CD4-positive, alpha-beta T cell treated with Interleukin-17A for 4 hours (primary cell): Measurements from ENCODE around the gene SERPINB8.
A peak's percentile ranks its signal among the peaks of the same experiment; 100 is the strongest.
"Not testable (repeated sequence)": the region's sequence is repeated elsewhere in the genome, so short reads cannot be mapped to it uniquely, and the experiment has no call there.

Experiments
- DNase-seq: peaks from one replicate; pipeline ENCODE4 v3.0.0-alpha.2; 2020; ENCODE audit warnings: mixed read lengths

The SERPINB8 gene

GRCh38 chr18:63969942-63970808 is at the start of gene SERPINB8:
Gene SERPINB8, plus strand, starts transcription at chr18:63970081. Its CDS starts 8,228 bp downstream, at chr18:63978309.
- DNase-seq: peak; percentile 82

- DNase-seq: no peak
Measured at GRCh38 chr18:63922049-63922448, 47.8 kb upstream of the SERPINB8 start.

- no peak for DNase-seq
Measured at GRCh38 chr18:63924551-63924950, 45.3 kb upstream of the SERPINB8 start.

GRCh38 chr18:63928331-63928730 is 41.5 kb upstream of the SERPINB8 start:
- DNase-seq: no peak

GRCh38 chr18:63929369-63929768 is 40.5 kb upstream of the SERPINB8 start:
- DNase-seq: not testable (repeated sequence)

GRCh38 chr18:63930773-63931354 is 39.0 kb upstream of the SERPINB8 start:
- no peak for DNase-seq

- DNase-seq: peak; percentile 55
Measured at GRCh38 chr18:63936156-63936931, 33.5 kb upstream of the SERPINB8 start.

GRCh38 chr18:63936932-63937393 is 32.9 kb upstream of the SERPINB8 start:
- no peak for DNase-seq

- no peak for DNase-seq
Measured at GRCh38 chr18:63940008-63940407, 29.9 kb upstream of the SERPINB8 start.

- DNase-seq: not testable (repeated sequence)
Measured at GRCh38 chr18:63940543-63941050, 29.3 kb upstream of the SERPINB8 start.

GRCh38 chr18:63947051-63947790 is 22.7 kb upstream of the SERPINB8 start:
- DNase-seq: no peak

- DNase-seq: peak; percentile 53
Measured at GRCh38 chr18:63949068-63949737, 20.7 kb upstream of the SERPINB8 start, which contains the start of gene HMSD. Gene HMSD, plus strand, starts transcription at chr18:63949301. Its CDS starts 4,155 bp downstream, at chr18:63953456.

- DNase-seq: no peak
Measured at GRCh38 chr18:63951302-63951705, 18.6 kb upstream of the SERPINB8 start.

- no peak for DNase-seq
Measured at GRCh38 chr18:63953811-63954210, 16.1 kb upstream of the SERPINB8 start.

- no peak for DNase-seq
Measured at GRCh38 chr18:63956755-63957154, 13.1 kb upstream of the SERPINB8 start.

- DNase-seq: no peak
Measured at GRCh38 chr18:63960891-63961290, 9.0 kb upstream of the SERPINB8 start.

GRCh38 chr18:63961435-63961980 is 8.4 kb upstream of the SERPINB8 start:
- no peak for DNase-seq

GRCh38 chr18:63962137-63962536 is 7.7 kb upstream of the SERPINB8 start:
- DNase-seq: no peak

GRCh38 chr18:63963615-63964256 is 6.1 kb upstream of the SERPINB8 start:
- peak; percentile 71 for DNase-seq

- DNase-seq: no peak
Measured at GRCh38 chr18:63964908-63965307, 5.0 kb upstream of the SERPINB8 start.
